ENCODE data around the gene SDF2L1. TPM values are rescaled to one million over a fixed set of nuclear protein-coding genes. Genes with fewer than 3 reads are reported as not detected.

SDF2L1 gene
- total and polyA plus RNA-seq, 2 of the 13 experiments (the other 11 are each of a cell fraction or from before 2014, with no cell fraction given): 18.0 to 57.4 TPM

- TF ChIP-seq ZNF331 (CRISPR knock-in tag; IDR thresholded peaks at IDR 0.05) (no peak), HOXA5 (CRISPR knock-in tag; IDR thresholded peaks at IDR 0.05) (peak; percentile 36; the same call in 1 of the 2 replicates), ZNF335 (CRISPR knock-in tag; IDR thresholded peaks at IDR 0.05) (no peak), ZNF678 (CRISPR knock-in tag; IDR thresholded peaks at IDR 0.05) (no peak), RBM22 (optimal IDR thresholded peaks at IDR 0.05; ENCODE audit: low read length) (no peak), CHCHD3 (CRISPR knock-in tag; IDR thresholded peaks at IDR 0.05) (no peak), ZGPAT (CRISPR knock-in tag; IDR thresholded peaks at IDR 0.05) (no peak), ATM (IDR thresholded peaks at IDR 0.05; ENCODE audit: borderline replicate concordance) (no peak), BCL6 (CRISPR knock-in tag; IDR thresholded peaks at IDR 0.05) (no peak), PBX2 (CRISPR knock-in tag; IDR thresholded peaks at IDR 0.05) (no peak), ZFP90 (CRISPR knock-in tag; IDR thresholded peaks at IDR 0.05; ENCODE audit: borderline replicate concordance) (peak; percentile 44; the same call in 1 of the 2 replicates), ZBTB3 (CRISPR knock-in tag; IDR thresholded peaks at IDR 0.05; ENCODE audit: borderline replicate concordance, low read depth) (no peak), ZC3H4 (CRISPR knock-in tag; IDR thresholded peaks at IDR 0.05; ENCODE audit: borderline replicate concordance) (no peak), TERF1 (CRISPR knock-in tag; IDR thresholded peaks at IDR 0.05) (no peak), CBX5 (CRISPR knock-in tag; IDR thresholded peaks at IDR 0.05; ENCODE audit: borderline replicate concordance) (no peak), KDM5B (CRISPR knock-in tag; IDR thresholded peaks at IDR 0.05; ENCODE audit: borderline replicate concordance) (no peak), TAF15 (IDR thresholded peaks at IDR 0.05; ENCODE audit: low read depth, low read length, poor library complexity, severe bottlenecking) (no peak)
- TF ChIP-seq, protein P1, sequence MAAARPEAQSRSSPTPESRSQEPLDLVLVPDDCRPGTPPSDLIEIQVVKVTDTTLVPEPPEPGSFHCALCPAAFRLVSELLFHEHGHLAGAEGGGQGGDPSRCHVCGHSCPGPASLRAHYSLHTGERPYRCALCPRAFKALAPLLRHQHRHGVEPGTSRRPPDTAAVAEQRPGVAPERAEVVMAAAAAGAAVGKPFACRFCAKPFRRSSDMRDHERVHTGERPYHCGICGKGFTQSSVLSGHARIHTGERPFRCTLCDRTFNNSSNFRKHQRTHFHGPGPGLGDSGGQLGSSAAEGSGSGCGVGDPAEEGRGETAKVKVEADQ (CRISPR knock-in tag; IDR thresholded peaks at IDR 0.05; ENCODE audit: borderline replicate concordance): no peak
- TF ChIP-seq, protein P2, sequence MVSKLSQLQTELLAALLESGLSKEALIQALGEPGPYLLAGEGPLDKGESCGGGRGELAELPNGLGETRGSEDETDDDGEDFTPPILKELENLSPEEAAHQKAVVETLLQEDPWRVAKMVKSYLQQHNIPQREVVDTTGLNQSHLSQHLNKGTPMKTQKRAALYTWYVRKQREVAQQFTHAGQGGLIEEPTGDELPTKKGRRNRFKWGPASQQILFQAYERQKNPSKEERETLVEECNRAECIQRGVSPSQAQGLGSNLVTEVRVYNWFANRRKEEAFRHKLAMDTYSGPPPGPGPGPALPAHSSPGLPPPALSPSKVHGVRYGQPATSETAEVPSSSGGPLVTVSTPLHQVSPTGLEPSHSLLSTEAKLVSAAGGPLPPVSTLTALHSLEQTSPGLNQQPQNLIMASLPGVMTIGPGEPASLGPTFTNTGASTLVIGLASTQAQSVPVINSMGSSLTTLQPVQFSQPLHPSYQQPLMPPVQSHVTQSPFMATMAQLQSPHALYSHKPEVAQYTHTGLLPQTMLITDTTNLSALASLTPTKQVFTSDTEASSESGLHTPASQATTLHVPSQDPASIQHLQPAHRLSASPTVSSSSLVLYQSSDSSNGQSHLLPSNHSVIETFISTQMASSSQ (IDR thresholded peaks at IDR 0.05; ENCODE audit: low read depth): no peak
- TF ChIP-seq, protein P2 (CRISPR knock-in tag; IDR thresholded peaks at IDR 0.05; ENCODE audit: borderline replicate concordance): no peak
Observed at GRCh38 chr22:21646608-21647590, 4.8 kb downstream of the SDF2L1 start (continued).
